Breast epithelium (tissue), 4 donors: ENCODE results near the gene UPF3B. TPM values are rescaled to one million over a fixed set of nuclear protein-coding genes. Genes with fewer than 3 reads are reported as not detected.
"Not testable (repeated sequence)": the region's sequence is repeated elsewhere in the genome, so short reads cannot be mapped to it uniquely, and the experiment has no call there.

Source experiments
- DNase-seq, 2 donors: peaks; one replicate each; pipeline ENCODE4 v3.0.0-alpha.2; 2019; ENCODE audit warnings: low spot score in 2 of 2
- H3K27ac ChIP-seq, 2 donors: fragments of 200-600 bp; sonication (generic) in 1 of 2; one replicate each; pipeline ENCODE4 v1.5.1; 2016 to 2019; ENCODE audit warnings: mild to moderate bottlenecking in 1 of 2
- H3K27me3 ChIP-seq, 2 donors: fragments of 200-600 bp; sonication (generic) in 1 of 2; one replicate each; pipeline versions ENCODE4 v1.5.1 to v1.6.0; 2017 to 2019; ENCODE audit warnings: control low read depth in 1 of 2, mild to moderate bottlenecking in 1 of 2
- H3K36me3 ChIP-seq: fragments of 200-600 bp; one replicate; pipeline ENCODE4 v1.5.1; 2019
- H3K4me1 ChIP-seq, 2 donors: fragments of 200-600 bp; sonication (generic); one replicate each; pipeline ENCODE4 v1.5.1; 2016 to 2019; ENCODE audit warnings: control low read depth in 1 of 2
- H3K4me3 ChIP-seq, 3 donors: fragments of 200-600 bp; sonication (generic); 1 replicate in 2 of 3; 2 replicates in 1 of 3; pipeline ENCODE4 v1.5.1; 2016 to 2019; ENCODE audit warnings: mild to moderate bottlenecking in 3 of 3, moderate library complexity in 2 of 3
- H3K9me3 ChIP-seq, 2 donors: fragments of 200-600 bp; sonication (generic) in 1 of 2; one replicate each; pipeline ENCODE4 v1.5.1; 2016 to 2019; ENCODE audit warnings: control low read depth in 1 of 2
- POLR2A ChIP-seq: fragments of 450-650 bp; IDR thresholded peaks from one replicate; pipeline ENCODE4 v1.6.1; 2016; ENCODE audit warnings: antibody characterized with exemption, mild to moderate bottlenecking, moderate library complexity
- POLR2AphosphoS5 ChIP-seq, 3 donors: sonication (generic); formaldehyde crosslinking; IDR thresholded peaks; one replicate each; pipeline ENCODE4 v1.6.1; 2017; ENCODE audit warnings: antibody characterized with exemption in 3 of 3
- intact Hi-C: fragments of 100-400 bp; cut with DNase I; formaldehyde crosslinking; loops from one replicate; pipeline ENCODE4 v1.15.1; 2023; ENCODE audit warnings: low total_unique reads
- total RNA-seq, 3 donors: library from RNA; depleted of rRNA; stranded (reverse); fragments of >200 nt; gene quantifications; one replicate each; pipeline ENCODE4 v1.1.0, GENCODE V29; 2016
- TF ChIP-seq, protein P1 (sequence below), 3 donors: fragments of 450-650 bp; IDR thresholded peaks; one replicate each; pipeline ENCODE4 v1.5.1; 2016 to 2017; ENCODE audit warnings: antibody characterized with exemption in 3 of 3, mild to moderate bottlenecking in 3 of 3, moderate library complexity in 3 of 3

UPF3B gene
- total RNA-seq, 3 donors from 2014 or later = 7.5 to 10.8 (median 8.2) TPM

GRCh38 chrX:119833905-119834304, 18.9 kb downstream of the UPF3B start:
- no peak for DNase-seq
- Histone ChIP-seq H3K9me3 (no peaks in the 10 kb centered on the region), H3K27me3 (peaks cover 0 to 3% of the 10 kb centered on the region in 2 donors), H3K4me1 (no peaks in the 10 kb centered on the region), H3K4me3 (no peak overlapping the region), H3K27ac (no peak overlapping the region), H3K36me3 (no peaks in the 10 kb centered on the region)
- intact Hi-C loops = no loop called here
- TF ChIP-seq, protein P1, sequence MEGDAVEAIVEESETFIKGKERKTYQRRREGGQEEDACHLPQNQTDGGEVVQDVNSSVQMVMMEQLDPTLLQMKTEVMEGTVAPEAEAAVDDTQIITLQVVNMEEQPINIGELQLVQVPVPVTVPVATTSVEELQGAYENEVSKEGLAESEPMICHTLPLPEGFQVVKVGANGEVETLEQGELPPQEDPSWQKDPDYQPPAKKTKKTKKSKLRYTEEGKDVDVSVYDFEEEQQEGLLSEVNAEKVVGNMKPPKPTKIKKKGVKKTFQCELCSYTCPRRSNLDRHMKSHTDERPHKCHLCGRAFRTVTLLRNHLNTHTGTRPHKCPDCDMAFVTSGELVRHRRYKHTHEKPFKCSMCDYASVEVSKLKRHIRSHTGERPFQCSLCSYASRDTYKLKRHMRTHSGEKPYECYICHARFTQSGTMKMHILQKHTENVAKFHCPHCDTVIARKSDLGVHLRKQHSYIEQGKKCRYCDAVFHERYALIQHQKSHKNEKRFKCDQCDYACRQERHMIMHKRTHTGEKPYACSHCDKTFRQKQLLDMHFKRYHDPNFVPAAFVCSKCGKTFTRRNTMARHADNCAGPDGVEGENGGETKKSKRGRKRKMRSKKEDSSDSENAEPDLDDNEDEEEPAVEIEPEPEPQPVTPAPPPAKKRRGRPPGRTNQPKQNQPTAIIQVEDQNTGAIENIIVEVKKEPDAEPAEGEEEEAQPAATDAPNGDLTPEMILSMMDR (IDR thresholded peaks at IDR 0.05) = no peak
- TF ChIP-seq POLR2A = no peak
- TF ChIP-seq POLR2AphosphoS5 (IDR thresholded peaks at IDR 0.05) = no peak

GRCh38 chrX:119828446-119828845, 24.3 kb downstream of the UPF3B start:
- DNase-seq = no peak
- H3K36me3 ChIP-seq = no peaks in the 10 kb centered on the region
- TF ChIP-seq POLR2A (no peak), POLR2AphosphoS5 (IDR thresholded peaks at IDR 0.05) (no peak)
- TF ChIP-seq, protein P1 (IDR thresholded peaks at IDR 0.05) = no peak
- no peaks in the 10 kb centered on the region for H3K9me3 ChIP-seq
- intact Hi-C loops = no loop called here
- H3K4me1 ChIP-seq = no peaks in the 10 kb centered on the region
- no peak overlapping the region for H3K4me3 ChIP-seq
- H3K27ac ChIP-seq = no peak overlapping the region
- H3K27me3 ChIP-seq = peaks cover 0 to 6% of the 10 kb centered on the region in 2 donors

DNA sequence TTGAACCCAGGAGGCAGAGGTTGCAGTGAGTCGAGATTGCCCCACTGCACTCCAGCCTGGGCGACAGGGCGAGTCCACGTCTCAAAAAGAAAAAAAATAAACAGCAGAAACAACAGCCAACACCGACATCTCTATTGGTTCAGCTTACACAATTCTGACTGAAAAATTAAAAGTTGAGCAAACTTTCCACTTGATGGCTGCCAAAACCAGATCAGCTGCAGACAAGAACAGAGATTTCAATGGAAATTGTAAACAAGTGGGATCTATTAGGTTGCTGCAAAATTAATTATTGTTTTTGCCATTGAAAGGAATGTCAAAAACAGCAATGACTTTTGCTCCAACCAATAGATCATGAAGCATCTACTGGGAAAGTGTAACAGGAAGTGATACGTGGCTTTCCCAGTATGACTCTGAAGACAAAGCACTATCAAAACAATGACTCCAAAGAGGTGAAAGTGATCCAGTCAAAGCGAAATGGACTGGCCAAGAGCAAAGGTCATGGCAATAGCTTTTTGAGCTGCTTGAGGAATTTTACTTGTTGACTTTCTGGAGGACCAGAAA, 26.3 kb downstream of the UPF3B start:
- Histone ChIP-seq H3K27me3 (peaks cover 0 to 3% of the 10 kb centered on the region in 2 donors), H3K4me3 (no peak overlapping the region), H3K27ac (peak overlapping the region in 1 of 2 donors; percentile 68), H3K4me1 (no peaks in the 10 kb centered on the region), H3K9me3 (no peaks in the 10 kb centered on the region), H3K36me3 (no peaks in the 10 kb centered on the region)
- intact Hi-C loops = loop anchor here (2.0 kb wide), 1 partner anchor 50 kb away; no protein-coding TSS in a partner anchor
- TF ChIP-seq, protein P1 (IDR thresholded peaks at IDR 0.05) = no peak
- TF ChIP-seq POLR2AphosphoS5 (IDR thresholded peaks at IDR 0.05) (no peak), POLR2A (no peak)
- no peak for DNase-seq

GRCh38 chrX:119824221-119824620, 28.5 kb downstream of the UPF3B start:
- H3K4me3 ChIP-seq, H3K4me1 ChIP-seq, H3K9me3 ChIP-seq, intact Hi-C loops, DNase-seq, H3K36me3 ChIP-seq, H3K27me3 ChIP-seq, H3K27ac ChIP-seq: not testable (repeated sequence)

DNA sequence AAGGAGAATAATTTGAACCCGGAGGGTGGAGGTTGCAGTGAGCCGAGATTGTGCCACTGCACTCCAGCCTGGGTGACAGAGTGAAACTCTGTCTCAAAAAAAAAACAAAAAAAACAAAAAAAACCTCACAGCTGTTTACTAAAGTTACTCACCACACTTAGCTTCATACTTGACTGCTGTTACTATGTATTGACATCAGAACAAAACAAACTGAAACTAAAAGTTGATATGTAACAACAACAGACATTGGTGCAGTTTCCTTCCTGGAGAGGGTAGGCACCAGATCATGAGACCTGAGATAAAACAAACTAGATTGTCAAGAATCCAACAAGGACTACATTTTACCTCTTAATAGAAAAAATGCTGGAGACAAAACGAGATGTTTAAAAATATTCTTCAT, 31.1 kb downstream of the UPF3B start:
- intact Hi-C loops, DNase-seq, H3K27ac ChIP-seq, H3K36me3 ChIP-seq, H3K4me1 ChIP-seq, H3K4me3 ChIP-seq, H3K27me3 ChIP-seq, H3K9me3 ChIP-seq: not testable (repeated sequence)

- TF ChIP-seq POLR2AphosphoS5 (IDR thresholded peaks at IDR 0.05) = no peak
- TF ChIP-seq, protein P1 (IDR thresholded peaks at IDR 0.05) = no peak
- no peak for TF ChIP-seq POLR2A
- Histone ChIP-seq H3K36me3 (no peaks in the 10 kb centered on the region), H3K4me1 (no peaks in the 10 kb centered on the region), H3K4me3 (no peak overlapping the region), H3K27ac (no peak overlapping the region), H3K9me3 (no peaks in the 10 kb centered on the region), H3K27me3 (no peaks in the 10 kb centered on the region)
- intact Hi-C loops = no loop called here
- DNase-seq = no peak
Observed at GRCh38 chrX:119817130-119817690, 35.6 kb downstream of the UPF3B start.
